ENCODE results near the gene ELP5. TPM values are rescaled to one million over a fixed set of nuclear protein-coding genes. Genes with fewer than 3 reads are reported as not detected.

Gene ELP5
- total RNA-seq, 4 donors from 2014 or later, result 24.9 to 33.3 (median 27.8) TPM

DNA sequence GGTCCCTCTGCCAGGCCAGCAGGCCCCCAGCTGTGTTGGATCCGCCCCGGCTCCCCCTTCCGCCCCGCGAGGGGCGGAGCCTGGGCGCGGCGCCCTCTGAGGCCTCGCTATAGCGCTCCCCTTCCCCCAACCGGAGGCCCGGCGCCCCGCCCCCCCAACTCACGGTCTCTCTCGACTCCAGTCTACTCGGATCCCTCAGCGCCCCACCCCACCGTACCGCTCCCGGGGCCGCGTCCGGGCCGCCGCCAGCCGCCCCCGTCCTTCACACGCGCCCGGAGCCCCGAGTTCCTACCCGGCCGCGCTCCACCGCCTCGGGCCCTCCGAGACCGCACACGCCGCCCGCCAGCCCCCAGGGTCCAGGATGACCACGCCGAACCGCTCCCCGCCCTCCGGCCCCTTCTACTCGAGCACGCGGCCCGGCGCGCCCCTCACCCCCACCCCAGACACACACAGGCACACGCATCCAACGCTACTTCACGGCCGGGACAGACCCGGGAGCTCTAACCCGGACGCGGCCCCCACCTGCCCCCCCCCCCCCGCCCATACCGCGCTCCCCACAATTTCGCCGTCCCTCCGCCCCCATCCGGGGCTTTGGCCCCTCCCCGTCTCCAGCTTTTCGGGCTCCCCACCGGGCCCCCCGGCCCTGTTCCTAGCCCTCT lies 14.1 kb upstream of the ELP5 start:
- no peaks in the 10 kb centered on the region for H3K27me3 ChIP-seq
- intact Hi-C loops (cut with DNase I), result no loop called here
- DNase-seq (ENCODE audit: extremely low spot score), result no peak
- H3K36me3 ChIP-seq, result peaks cover 13 to 37% (median 32%) of the 10 kb centered on the region in 4 donors
- no peaks in the 10 kb centered on the region for H3K9me3 ChIP-seq
- H3K4me3 ChIP-seq, result peak overlapping the region; percentile 69 to 99 (median 94)
- H3K4me1 ChIP-seq, result peaks cover 38 to 64% (median 62%) of the 10 kb centered on the region in 4 donors
- WGBS, result 0% methylated on average over 10 of the region's 73 CpGs
- TF ChIP-seq POLR2AphosphoS5 (IDR thresholded peaks at IDR 0.05) (peak; percentile 11 to 30), POLR2A (IDR thresholded peaks at IDR 0.05; ENCODE audit: low read depth) (no peak)
- peak overlapping the region; percentile 89 to 97 (median 96) for H3K27ac ChIP-seq (replicated peaks in 1 of 4)

DNA sequence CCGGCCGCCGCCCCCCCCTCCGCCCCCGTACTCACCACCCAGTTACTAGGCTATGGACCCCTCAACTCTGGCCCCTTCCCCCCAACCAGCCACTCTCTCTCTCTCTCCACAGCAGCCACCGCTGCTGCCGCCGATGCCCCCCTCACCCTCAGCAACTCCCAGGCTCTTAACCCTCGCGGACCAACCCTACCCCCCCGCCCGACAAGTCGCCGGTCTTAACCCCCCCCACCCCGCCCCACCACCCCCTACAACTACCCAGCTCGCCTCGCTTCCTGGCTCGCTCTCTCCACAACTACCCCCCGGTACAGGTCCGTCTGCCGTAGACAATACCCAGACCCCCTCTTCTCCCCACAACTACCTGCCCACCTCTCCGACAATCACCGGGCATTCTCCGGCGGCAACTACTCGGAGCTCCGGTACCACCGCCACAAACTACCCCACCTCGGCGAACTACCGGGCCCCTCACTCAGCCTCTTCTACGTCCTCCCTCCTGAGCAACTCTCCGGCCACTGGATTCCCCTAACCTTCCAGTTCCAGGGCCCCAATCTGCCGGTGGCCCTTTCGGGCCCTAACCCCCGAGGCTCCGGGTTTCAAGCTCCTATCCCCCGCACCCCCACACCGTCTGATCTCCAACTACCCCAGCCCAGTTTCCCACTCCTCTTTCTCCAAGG lies 13.5 kb upstream of the ELP5 start:
- Histone ChIP-seq H3K36me3 (peaks cover 13 to 37% (median 32%) of the 10 kb centered on the region in 4 donors), H3K4me1 (peaks cover 37 to 63% (median 61%) of the 10 kb centered on the region in 4 donors), H3K9me3 (no peaks in the 10 kb centered on the region), H3K27me3 (no peaks in the 10 kb centered on the region), H3K4me3 (peak overlapping the region; percentile 69 to 99 (median 94)), H3K27ac (replicated peaks in 1 of 4) (peak overlapping the region; percentile 89 to 97 (median 96))
- TF ChIP-seq EP300 (IDR thresholded peaks at IDR 0.05), result no peak
- TF ChIP-seq, protein P1, sequence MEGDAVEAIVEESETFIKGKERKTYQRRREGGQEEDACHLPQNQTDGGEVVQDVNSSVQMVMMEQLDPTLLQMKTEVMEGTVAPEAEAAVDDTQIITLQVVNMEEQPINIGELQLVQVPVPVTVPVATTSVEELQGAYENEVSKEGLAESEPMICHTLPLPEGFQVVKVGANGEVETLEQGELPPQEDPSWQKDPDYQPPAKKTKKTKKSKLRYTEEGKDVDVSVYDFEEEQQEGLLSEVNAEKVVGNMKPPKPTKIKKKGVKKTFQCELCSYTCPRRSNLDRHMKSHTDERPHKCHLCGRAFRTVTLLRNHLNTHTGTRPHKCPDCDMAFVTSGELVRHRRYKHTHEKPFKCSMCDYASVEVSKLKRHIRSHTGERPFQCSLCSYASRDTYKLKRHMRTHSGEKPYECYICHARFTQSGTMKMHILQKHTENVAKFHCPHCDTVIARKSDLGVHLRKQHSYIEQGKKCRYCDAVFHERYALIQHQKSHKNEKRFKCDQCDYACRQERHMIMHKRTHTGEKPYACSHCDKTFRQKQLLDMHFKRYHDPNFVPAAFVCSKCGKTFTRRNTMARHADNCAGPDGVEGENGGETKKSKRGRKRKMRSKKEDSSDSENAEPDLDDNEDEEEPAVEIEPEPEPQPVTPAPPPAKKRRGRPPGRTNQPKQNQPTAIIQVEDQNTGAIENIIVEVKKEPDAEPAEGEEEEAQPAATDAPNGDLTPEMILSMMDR (IDR thresholded peaks at IDR 0.05), result no peak
- TF ChIP-seq POLR2A (IDR thresholded peaks at IDR 0.05; ENCODE audit: low read depth), result no peak
- TF ChIP-seq POLR2AphosphoS5 (IDR thresholded peaks at IDR 0.05), result no peak
- under 1% methylated on average over 31 of the region's 39 CpGs for WGBS
- no peak for DNase-seq (ENCODE audit: extremely low spot score)
- intact Hi-C loops (cut with DNase I), result no loop called here

DNA sequence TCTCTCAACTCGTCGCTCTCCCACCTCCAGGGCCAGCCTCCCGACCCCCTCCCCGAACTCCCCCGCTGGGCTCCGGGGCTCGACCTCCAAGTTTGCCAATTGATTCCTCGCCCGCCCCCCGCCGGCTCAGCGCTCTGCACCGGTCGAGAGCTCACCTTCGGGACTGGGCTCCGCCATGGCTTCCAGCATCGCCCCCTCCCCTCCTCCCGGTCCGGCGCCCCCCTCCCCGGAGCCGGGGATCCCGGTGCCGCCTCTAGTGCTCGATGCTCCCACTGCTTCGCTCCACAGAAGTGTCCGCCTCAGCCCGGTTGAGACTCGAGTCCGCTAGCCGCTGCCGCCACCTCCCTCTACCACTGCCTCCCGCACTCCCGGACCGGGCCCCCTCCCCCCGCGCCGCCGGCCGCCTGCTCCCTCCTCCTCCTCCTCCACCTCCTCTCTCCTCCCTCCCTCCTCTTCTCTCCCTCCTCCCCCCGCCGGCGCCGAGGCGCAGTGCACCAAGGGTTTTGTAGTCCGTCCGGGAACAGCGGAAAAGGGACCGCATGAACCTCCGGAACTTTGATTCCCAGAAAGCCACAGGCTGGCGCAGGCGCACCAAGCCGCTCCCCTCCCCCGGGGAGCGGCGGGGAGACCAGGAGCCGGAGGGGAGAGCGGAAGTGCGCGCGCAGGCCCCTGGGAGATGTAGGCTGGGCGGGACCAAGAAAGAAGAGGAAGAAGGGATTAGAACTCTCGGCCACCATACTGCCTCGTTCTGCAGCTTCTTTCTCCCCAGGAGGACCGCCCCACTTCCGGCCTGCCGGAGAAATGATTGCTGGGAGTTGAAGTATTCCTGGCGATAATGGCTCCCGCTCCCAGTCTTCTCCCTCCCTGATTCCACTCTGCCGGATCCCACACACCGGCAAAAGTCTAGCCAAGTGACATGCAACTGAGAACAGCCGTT lies 12.7 kb upstream of the ELP5 start, which contains the start of gene PHF23:
Gene PHF23, minus strand, starts transcription at position 367 of the 937 bp plus-strand sequence. Its CDS starts 178 bp downstream, at position 189.
- peak; percentile 43 for TF ChIP-seq POLR2A (IDR thresholded peaks at IDR 0.05; ENCODE audit: low read depth)
- TF ChIP-seq, protein P1 (IDR thresholded peaks at IDR 0.05), result peak in 1 of 3 experiments; percentile 22
- TF ChIP-seq POLR2AphosphoS5 (IDR thresholded peaks at IDR 0.05), result peak; percentile 79 to 92
- TF ChIP-seq EP300 (IDR thresholded peaks at IDR 0.05), result no peak
- H3K36me3 ChIP-seq, result peaks cover 19 to 44% (median 40%) of the 10 kb centered on the region in 4 donors
- H3K4me1 ChIP-seq, result peaks cover 41 to 68% (median 65%) of the 10 kb centered on the region in 4 donors
- DNase-seq (ENCODE audit: extremely low spot score), result peak; percentile 100
- intact Hi-C loops (cut with DNase I), result no loop called here
- under 1% methylated on average over 56 of the region's 72 CpGs for WGBS
- peak within 1 kb of the TSS; percentile 94 to 99 (median 96) for H3K4me3 ChIP-seq
- no peaks in the 10 kb centered on the region for H3K9me3 ChIP-seq
- H3K27me3 ChIP-seq, result no peaks in the 10 kb centered on the region
- H3K27ac ChIP-seq (replicated peaks in 1 of 4), result peak within 1 kb of the TSS; percentile 97 to 99 (median 97)

DNA sequence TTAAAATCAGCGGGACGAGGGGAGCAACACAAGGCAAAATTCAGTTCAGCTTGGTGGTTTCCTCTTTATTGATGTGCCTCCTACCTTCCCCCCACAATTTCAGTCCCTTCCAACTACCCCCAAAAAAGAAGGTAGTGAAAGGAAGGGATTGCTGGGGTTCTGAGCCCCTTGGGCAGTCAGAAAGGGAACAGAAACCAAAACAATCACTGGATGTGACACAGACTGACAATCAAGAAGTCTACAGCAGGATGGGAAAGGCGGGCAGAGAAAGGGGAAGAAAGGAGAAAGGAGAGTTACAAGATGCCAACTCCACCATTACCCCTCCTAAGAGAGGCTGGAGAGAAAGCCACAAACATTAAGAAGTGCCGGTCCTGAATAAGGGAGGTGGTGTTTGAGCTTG lies 11.6 kb upstream of the ELP5 start:
- TF ChIP-seq POLR2AphosphoS5 (IDR thresholded peaks at IDR 0.05), result no peak
- no peak for TF ChIP-seq EP300 (IDR thresholded peaks at IDR 0.05)
- no peak for TF ChIP-seq POLR2A (IDR thresholded peaks at IDR 0.05; ENCODE audit: low read depth)
- TF ChIP-seq, protein P1 (IDR thresholded peaks at IDR 0.05), result no peak
- Histone ChIP-seq H3K27me3 (no peaks in the 10 kb centered on the region), H3K4me1 (peaks cover 35 to 59% (median 56%) of the 10 kb centered on the region in 4 donors), H3K36me3 (peaks cover 25 to 52% (median 46%) of the 10 kb centered on the region in 4 donors), H3K27ac (replicated peaks in 1 of 4) (peak overlapping the region; percentile 97 to 99 (median 97)), H3K9me3 (no peaks in the 10 kb centered on the region), H3K4me3 (peak overlapping the region in 3 of 4 donors; percentile 90 to 98 (median 94))
- WGBS, result 57% methylated on average over 4 of the region's 4 CpGs
- DNase-seq (ENCODE audit: extremely low spot score), result no peak
- intact Hi-C loops (cut with DNase I), result no loop called here

Measured in esophagus muscularis mucosa (tissue), 4 donors.